Measurements from ENCODE around the gene STARD13. TPM values are rescaled to one million over a fixed set of nuclear protein-coding genes. Genes with fewer than 3 reads are reported as not detected.

Gene STARD13
- total RNA-seq, 1 experiment from 2014 or later: 2.1 TPM

DNA sequence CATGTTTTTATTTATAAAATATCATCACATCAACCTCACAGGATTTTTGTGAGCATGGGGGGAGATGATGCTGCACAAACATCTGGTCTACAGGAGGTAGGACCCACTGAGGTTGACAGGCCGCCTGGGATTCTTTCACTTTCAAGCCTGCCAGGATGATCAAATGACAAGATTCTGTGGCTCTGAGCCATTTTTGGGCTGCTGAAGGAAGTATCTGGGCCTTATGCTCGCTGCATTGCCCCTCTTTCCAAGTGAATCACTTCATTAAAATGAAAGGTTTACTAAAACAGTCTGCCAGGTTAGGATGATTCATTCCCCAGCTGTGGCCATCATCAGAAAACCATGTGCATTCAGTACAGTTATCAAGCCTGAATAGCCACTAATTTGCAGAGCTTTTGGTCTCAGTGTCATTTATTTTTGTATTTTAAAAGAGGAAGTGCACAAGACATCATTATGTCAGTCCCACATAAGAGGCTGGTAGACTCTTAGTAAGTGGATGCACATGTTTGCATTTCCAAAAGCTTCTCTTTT, 34.4 kb downstream of the STARD13 start:
- H3K79me2 ChIP-seq (ENCODE audit: insufficient read depth, low read length): no peaks in the 10 kb centered on the region
- WGBS (ENCODE audit: extremely low coverage, insufficient read length, low lambda C conversion rate): no CpG with 5 or more reads among the region's 2 CpGs

More for the DNA sequence above, 34.4 kb downstream of the STARD13 start:
- H3K14ac ChIP-seq (ENCODE audit: insufficient read depth, low read length): no peak overlapping the region
- no peak overlapping the region for H3K9ac ChIP-seq (ENCODE audit: extremely low read depth, insufficient read length, low read length)
- Mint-ChIP-seq H3K4me3 (no peak overlapping the region), H3K36me3 (ENCODE audit: insufficient read depth in 1 of 3, low read depth in 3 of 3) (no peaks in the 10 kb centered on the region; a peak in 1 of 7 replicates), H3K4me1 (peaks cover 1 to 9% of the 10 kb centered on the region in 2 experiments), H3K27me3 (ENCODE audit: low read depth) (no peaks in the 10 kb centered on the region), H3K9me3 (no peaks in the 10 kb centered on the region), H3K27ac (no peak overlapping the region)
- no peak for DNase-seq
- H2AK5ac ChIP-seq (ENCODE audit: insufficient read length, low read length): no peak overlapping the region
- H4K20me1 ChIP-seq (ENCODE audit: control insufficient read depth, insufficient read depth, insufficient read length): no peaks in the 10 kb centered on the region
- H2BK5ac ChIP-seq (ENCODE audit: insufficient read length, low read length): no peak overlapping the region
- H3K9me3 ChIP-seq (ENCODE audit: control insufficient read depth, low read depth, low read length): no peaks in the 10 kb centered on the region
- H3K18ac ChIP-seq (ENCODE audit: insufficient read length, low read depth, low read length): no peak overlapping the region
- no peak overlapping the region for H2BK15ac ChIP-seq (ENCODE audit: low read depth, low read length)
- no peak overlapping the region for H3K23ac ChIP-seq (ENCODE audit: insufficient read length, low read depth, low read length)
- no peaks in the 10 kb centered on the region for H3K27me3 ChIP-seq (ENCODE audit: insufficient read depth, low read length)
- H2AFZ ChIP-seq (ENCODE audit: low read length): no peak overlapping the region
- no peak overlapping the region for H3K4me2 ChIP-seq (ENCODE audit: insufficient read depth, insufficient read length, low read length)
- no peaks in the 10 kb centered on the region for H3K79me1 ChIP-seq (ENCODE audit: insufficient read depth, low read depth, low read length, poor library complexity, severe bottlenecking)
- H3K4me1 ChIP-seq (ENCODE audit: insufficient read depth, low read length): no peaks in the 10 kb centered on the region
- H4K8ac ChIP-seq (replicated peaks; ENCODE audit: insufficient read length, low read depth, low read length): no peak overlapping the region
- TF ChIP-seq, protein P1, sequence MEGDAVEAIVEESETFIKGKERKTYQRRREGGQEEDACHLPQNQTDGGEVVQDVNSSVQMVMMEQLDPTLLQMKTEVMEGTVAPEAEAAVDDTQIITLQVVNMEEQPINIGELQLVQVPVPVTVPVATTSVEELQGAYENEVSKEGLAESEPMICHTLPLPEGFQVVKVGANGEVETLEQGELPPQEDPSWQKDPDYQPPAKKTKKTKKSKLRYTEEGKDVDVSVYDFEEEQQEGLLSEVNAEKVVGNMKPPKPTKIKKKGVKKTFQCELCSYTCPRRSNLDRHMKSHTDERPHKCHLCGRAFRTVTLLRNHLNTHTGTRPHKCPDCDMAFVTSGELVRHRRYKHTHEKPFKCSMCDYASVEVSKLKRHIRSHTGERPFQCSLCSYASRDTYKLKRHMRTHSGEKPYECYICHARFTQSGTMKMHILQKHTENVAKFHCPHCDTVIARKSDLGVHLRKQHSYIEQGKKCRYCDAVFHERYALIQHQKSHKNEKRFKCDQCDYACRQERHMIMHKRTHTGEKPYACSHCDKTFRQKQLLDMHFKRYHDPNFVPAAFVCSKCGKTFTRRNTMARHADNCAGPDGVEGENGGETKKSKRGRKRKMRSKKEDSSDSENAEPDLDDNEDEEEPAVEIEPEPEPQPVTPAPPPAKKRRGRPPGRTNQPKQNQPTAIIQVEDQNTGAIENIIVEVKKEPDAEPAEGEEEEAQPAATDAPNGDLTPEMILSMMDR (conservative IDR thresholded peaks at IDR 0.05): no peak
- H4K5ac ChIP-seq (ENCODE audit: insufficient read length, low read depth, low read length): no peak overlapping the region
- no peak overlapping the region for H3K56ac ChIP-seq (ENCODE audit: insufficient read length, low read depth, low read length)
- H2BK20ac ChIP-seq (ENCODE audit: low read depth, low read length, poor library complexity, severe bottlenecking): no peak overlapping the region
- no peak overlapping the region for H3T11ph ChIP-seq (ENCODE audit: low read length)
- no peak overlapping the region for H2BK12ac ChIP-seq (ENCODE audit: insufficient read length, low read depth, low read length)
- H3K27ac ChIP-seq (ENCODE audit: insufficient read length, low read depth, low read length): no peak overlapping the region
- H4K91ac ChIP-seq (ENCODE audit: insufficient read length, low read depth, low read length): no peak overlapping the region
- no peak overlapping the region for H3K4ac ChIP-seq (ENCODE audit: low read depth, low read length)
- H2BK120ac ChIP-seq (ENCODE audit: low read depth, low read length, poor library complexity, severe bottlenecking): no peak overlapping the region
- no peaks in the 10 kb centered on the region for H3K23me2 ChIP-seq (ENCODE audit: insufficient read length, low read depth, low read length, poor library complexity, severe bottlenecking)

Measured in H9 (cell line).